ENCODE results near the gene ZNF710. TPM values are rescaled to one million over a fixed set of nuclear protein-coding genes. Genes with fewer than 3 reads are reported as not detected.

The ZNF710 gene
- total and polyA plus RNA-seq, 2 of the 13 experiments (the other 11 are each of a cell fraction or from before 2014, with no cell fraction given) = 4.7 to 20.6 TPM

- no TSS peak for BruUV-seq (replicated peaks)
- ATAC-seq (no peak), DNase-seq (ENCODE audit: low spot score) (no peak), FAIRE-seq (no peak)
- ChIA-PET POLR2A (interaction anchor here (1.1 to 5.1 kb wide), 3 partner anchors 18 to 33 kb away, joined by 3 to 41 read pairs (median 5); partner anchors contain the start of gene ZNF710), CTCF (ENCODE audit: low intra/inter-chr PET ratio, low total read pairs) (no interaction called here)
- Histone ChIP-seq H2AFZ (ENCODE audit: low read length) (no peak overlapping the region), H3K4me2 (ENCODE audit: low read depth, low read length) (no peak overlapping the region), H3K36me3 (replicated peaks in 1 of 2; ENCODE audit: control insufficient read depth in 1 of 2, insufficient read depth in 2 of 2, low read length in 2 of 2) (no peaks in the 10 kb centered on the region; a peak in 2 of 5 replicates), H3K79me2 (ENCODE audit: insufficient read depth, low read length) (peaks cover 33% of the 10 kb centered on the region), H4K20me1 (ENCODE audit: insufficient read depth, low read length) (peaks cover 4% of the 10 kb centered on the region; the same call in 1 of the 2 replicates), H3K9me3 (ENCODE audit: low read length) (no peaks in the 10 kb centered on the region), H3K27ac (ENCODE audit: extremely low read length, insufficient read depth, low read length) (no peak overlapping the region), H3K4me3 (replicated peaks in 1 of 3; ENCODE audit: insufficient read depth in 1 of 3, low read depth in 2 of 3, low read length in 3 of 3) (no peak overlapping the region), H3K27me3 (ENCODE audit: control insufficient read depth in 1 of 2, insufficient read depth in 2 of 2, low read length in 2 of 2) (no peaks in the 10 kb centered on the region), H3K4me1 (ENCODE audit: insufficient read depth, low read length) (peaks cover 82% of the 10 kb centered on the region), H3K9ac (ENCODE audit: insufficient read depth, low read depth, low read length) (no peak overlapping the region)
- in situ Hi-C loops (cut with HindIII; ENCODE audit: extremely low pct_ligation_motif_present, low pct_unique_long_range_greater_than_20kb) (no loop called here), intact Hi-C loops (cut with micrococcal nuclease; ENCODE audit: unreplicated experiment) (loop anchor here (5.0 kb wide), 1 partner anchor 34 kb away; the partner anchor contains the start of gene ZNF710)
- WGBS (ENCODE audit: low lambda C conversion rate) = 97% methylated on average over 8 of the region's 9 CpGs
- TF ChIP-seq ZNF331 (CRISPR knock-in tag; IDR thresholded peaks at IDR 0.05) (no peak), BCL3 (CRISPR knock-in tag; IDR thresholded peaks at IDR 0.05) (no peak), RFX5 (IDR thresholded peaks at IDR 0.05; ENCODE audit: low read depth, low read length) (no peak), ZNF329 (CRISPR knock-in tag; IDR thresholded peaks at IDR 0.05; ENCODE audit: low read depth) (no peak), ZNF556 (CRISPR knock-in tag; IDR thresholded peaks at IDR 0.05; ENCODE audit: borderline replicate concordance) (no peak), FOXO4 (CRISPR knock-in tag; conservative IDR thresholded peaks at IDR 0.05) (no peak), BORCS8-MEF2B (CRISPR knock-in tag; IDR thresholded peaks at IDR 0.05) (no peak), ZNF407 (CRISPR knock-in tag; IDR thresholded peaks at IDR 0.05; ENCODE audit: not compliant biosample characterization) (no peak), PATZ1 (CRISPR knock-in tag; IDR thresholded peaks at IDR 0.05) (no peak), ATF7 (IDR thresholded peaks at IDR 0.05) (no peak), ATF7 (CRISPR knock-in tag; IDR thresholded peaks at IDR 0.05) (no peak), ZNF12 (CRISPR knock-in tag; IDR thresholded peaks at IDR 0.05) (no peak), STAG1 (CRISPR knock-in tag; IDR thresholded peaks at IDR 0.05) (no peak)
These were observed 35.2 kb downstream of the ZNF710 start for GRCh38 chr15:90036343-90036742.

Measured in HepG2 (cell line).